ENCODE measurements around the gene ZMYM3.
"Not testable (repeated sequence)": the region's sequence is repeated elsewhere in the genome, so short reads cannot be mapped to it uniquely, and the experiment has no call there.

The ZMYM3 gene

GRCh38 chrX:71254092-71254963 is at the start of gene ZMYM3:
TSS of gene ZMYM3 (minus strand) at chrX:71254140. CDS start at chrX:71253255, 885 bp downstream.
- peak; percentile 71 for DNase-seq (ENCODE audit: low read depth)

GRCh38 chrX:71302461-71303213 is 48.7 kb upstream of the ZMYM3 start:
- DNase-seq (ENCODE audit: low read depth), result no peak

- DNase-seq (ENCODE audit: low read depth), result no peak
These were observed 47.4 kb upstream of the ZMYM3 start, which contains the start of gene ITGB1BP2 for GRCh38 chrX:71301195-71301924. TSS of gene ITGB1BP2 (plus strand) at chrX:71301750. CDS start at chrX:71301807, 57 bp downstream.

DNA sequence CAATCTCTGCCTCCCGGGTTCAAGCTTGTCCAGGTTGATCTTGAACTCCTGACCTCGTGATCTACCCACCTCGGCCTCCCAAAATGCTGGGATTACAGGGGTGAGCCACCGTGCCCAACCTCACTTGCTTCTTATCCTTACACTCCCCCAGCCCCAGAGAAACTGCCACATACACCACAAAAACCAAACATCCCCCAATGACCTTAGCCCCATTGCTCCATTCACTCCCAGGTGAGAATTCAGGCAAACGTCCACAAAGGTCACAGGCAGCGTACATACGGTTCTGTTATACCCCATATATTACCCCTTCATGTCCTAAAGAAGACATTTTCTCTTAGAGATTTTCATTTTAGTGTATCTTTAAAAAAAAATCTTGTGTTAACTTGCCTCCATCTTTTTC is 46.6 kb upstream of the ZMYM3 start:
- DNase-seq (ENCODE audit: low read depth), result not testable (repeated sequence)

- DNase-seq (ENCODE audit: low read depth), result not testable (repeated sequence)
These were observed 46.1 kb upstream of the ZMYM3 start for GRCh38 chrX:71300064-71300463.

- no peak for DNase-seq (ENCODE audit: low read depth)
These were observed 44.2 kb upstream of the ZMYM3 start for GRCh38 chrX:71298119-71298518.

DNA sequence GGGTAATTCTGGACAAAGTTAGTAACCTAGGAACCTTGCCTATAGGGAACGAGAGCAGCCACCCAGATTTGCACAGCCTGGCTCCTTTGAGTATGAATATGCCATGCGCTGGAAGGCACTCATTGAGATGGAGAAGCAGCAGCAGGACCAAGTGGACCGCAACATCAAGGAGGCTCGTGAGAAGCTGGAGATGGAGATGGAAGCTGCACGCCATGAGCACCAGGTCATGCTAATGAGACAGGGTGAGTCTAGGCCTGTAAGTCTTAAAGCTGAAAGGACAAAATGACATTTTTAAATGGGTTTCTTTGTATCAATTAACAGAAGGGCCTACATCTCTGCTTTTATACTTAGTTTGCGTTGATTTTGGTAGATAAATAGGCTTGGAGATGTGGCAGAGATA is 42.9 kb upstream of the ZMYM3 start:
- DNase-seq (ENCODE audit: low read depth), result no peak

DNA sequence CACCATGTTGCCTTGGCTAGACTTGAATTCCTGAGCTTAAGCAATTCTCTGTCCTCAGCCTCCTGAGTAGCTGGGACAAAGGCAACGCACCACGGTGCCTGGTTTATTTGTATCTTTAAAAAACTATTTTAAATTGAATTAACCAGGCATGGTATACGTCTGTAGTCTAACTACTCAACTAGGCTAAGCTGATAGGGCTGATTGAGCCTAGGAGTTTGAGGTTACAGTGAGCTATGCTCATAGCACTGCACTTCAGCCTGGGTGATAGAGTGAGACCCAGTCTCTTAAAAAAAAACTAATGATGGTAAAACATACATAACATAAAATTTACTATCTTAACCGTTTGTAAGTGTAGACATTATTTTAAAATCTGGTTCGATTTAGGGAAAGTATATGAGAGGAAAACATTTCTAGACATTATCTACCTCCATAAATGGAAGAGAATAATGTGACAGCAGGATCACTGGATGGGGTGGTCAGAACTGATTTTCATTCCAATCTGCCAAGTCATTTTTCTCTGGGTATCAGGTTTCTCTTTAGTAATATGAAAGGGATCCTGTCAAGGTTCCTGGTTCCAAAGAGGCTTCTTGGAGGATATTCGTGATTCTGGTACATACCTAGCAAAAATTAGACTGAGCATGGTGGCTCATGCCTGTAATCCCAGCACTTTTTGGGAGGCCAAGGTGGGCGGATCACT is 38.9 kb upstream of the ZMYM3 start:
- no peak for DNase-seq (ENCODE audit: low read depth)

DNA sequence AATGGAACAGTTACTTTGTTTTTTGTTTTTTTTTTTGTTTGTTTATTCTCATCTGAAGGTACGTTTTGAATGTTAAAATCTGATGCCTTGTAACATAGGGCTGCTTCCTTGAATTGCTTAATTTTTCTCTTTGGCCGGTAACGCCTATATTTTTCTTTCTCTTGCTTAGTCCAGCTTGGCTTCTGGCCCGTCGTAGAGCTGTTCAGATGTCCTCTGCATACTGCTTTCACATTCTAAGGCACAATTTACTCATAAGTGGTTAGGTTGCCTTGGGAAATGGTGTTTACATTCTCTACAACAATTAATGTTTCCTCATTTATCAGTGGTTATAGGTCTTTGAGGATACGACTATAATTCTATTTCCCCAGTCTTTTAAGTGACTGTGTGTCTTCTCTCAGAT is 37.4 kb upstream of the ZMYM3 start:
- no peak for DNase-seq (ENCODE audit: low read depth)

- DNase-seq (ENCODE audit: low read depth), result no peak
These were observed 32.0 kb upstream of the ZMYM3 start for GRCh38 chrX:71285929-71286328.

- DNase-seq (ENCODE audit: low read depth), result peak; percentile 81
These were observed 29.6 kb upstream of the ZMYM3 start, which contains the start of gene NONO for GRCh38 chrX:71283403-71284143. TSS of gene NONO (plus strand) at chrX:71283635. CDS start at chrX:71290638, 7,003 bp downstream.

DNA sequence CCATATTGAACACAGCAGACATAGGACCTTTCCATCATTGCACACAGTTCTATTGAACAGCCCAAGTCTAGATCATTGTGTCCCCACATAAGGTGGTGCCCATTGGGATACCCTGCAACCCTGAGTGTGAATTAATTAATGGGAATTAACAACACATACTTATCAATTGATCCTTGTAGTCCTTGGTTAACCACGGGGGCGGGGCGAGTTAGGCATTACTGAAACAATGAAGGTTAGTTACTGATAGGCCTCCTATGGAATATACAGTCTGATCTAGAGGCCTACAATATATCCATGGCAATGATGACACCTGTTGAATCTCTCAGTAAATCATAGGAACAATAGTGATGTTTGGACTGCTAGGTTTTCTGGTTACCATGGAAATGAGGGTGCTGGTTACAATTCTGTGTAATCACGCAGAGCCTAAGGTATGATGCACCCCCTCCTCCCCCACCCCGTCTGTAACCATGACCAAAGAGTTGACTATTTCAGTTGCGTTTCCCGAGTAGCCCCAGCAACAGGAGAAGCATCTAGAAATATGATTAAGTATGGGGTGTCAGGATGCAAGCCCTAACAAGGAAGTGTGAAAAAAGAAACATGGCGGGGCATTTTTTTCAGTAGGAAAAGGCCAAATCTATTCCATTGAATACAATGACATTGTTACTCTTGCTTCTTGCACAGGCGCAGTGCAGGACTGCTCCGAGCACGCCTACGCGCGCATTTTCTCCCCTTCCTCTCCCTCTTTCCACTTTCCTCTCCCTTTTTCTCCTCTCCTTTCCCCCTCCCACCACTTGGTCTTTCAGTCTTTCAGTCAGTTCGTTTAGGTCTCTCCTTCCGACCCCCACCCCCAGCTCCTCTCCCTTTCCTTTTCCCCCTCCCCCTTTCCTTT is 28.8 kb upstream of the ZMYM3 start:
- peak; percentile 48 for DNase-seq (ENCODE audit: low read depth)

DNA sequence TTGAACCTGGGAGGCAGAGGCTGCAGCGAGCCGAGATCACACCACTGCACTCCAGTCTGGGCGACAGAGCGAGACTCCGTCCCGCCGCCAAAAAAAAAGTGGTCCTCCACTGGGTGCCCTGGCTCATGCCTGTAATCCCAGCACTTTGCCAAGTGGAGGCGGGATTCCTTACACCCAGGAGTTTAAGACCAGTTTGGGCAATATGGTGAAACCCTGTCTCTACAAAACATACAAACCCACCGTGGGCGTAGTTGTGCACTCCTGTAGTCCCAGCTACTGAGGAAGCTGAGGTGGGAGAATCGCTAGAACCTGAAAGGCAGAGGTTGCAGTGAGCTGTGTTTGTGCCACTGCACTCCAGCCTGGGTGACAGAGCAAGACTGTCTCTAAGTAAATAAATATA is 27.4 kb upstream of the ZMYM3 start:
- not testable (repeated sequence) for DNase-seq (ENCODE audit: low read depth)

GRCh38 chrX:71272313-71272712 is 18.4 kb upstream of the ZMYM3 start:
- not testable (repeated sequence) for DNase-seq (ENCODE audit: low read depth)

DNA sequence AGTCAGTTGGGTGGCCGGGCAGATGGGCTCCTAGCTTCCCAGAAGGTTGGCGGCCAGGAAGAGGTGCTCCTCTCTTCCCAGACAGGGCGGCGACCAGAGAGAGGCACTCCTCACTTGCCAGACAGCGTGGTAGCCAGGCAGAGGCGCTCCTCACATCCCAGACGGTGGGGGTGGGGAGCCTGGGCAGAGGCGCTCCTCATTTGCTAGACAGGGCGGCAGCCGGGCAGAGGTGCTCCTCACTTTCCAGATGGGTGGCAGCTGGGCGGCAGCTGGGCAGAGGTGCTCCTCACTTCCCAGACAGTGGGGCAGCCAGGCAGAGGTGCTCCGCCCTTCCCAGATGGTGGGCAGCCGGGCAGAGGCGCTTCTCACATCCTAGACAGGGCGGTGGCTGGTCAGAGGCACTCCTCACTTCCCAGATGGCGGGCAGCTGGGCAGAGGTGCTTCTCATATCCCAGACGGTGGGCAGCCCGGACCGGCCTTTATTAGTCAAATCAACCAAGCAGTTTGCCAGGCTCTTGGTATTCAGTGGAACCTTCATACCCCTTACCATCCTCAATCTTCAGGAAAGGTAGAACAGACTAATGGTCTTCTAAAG is 16.0 kb upstream of the ZMYM3 start:
- DNase-seq (ENCODE audit: low read depth), result no peak

GRCh38 chrX:71268624-71269023 is 14.7 kb upstream of the ZMYM3 start:
- DNase-seq (ENCODE audit: low read depth), result not testable (repeated sequence)

DNA sequence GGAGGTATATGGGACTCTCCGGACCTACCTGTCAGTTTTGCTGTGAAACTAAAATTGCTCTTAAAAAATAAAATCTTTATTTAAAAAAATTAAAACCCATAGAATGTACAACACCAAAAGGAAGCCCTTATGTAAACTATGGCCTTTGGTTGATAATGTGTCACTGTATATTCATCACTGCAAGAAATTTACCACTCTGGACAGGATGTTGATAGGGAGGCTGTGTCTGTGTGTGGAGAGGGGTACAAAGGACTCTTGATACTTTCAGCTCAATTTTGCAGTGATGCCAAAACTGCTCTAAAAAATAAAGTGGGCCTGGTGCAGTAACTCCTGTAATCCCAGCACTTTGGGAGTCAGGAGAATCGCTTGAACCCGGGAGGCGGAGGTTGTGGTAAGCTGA is 2.9 kb upstream of the ZMYM3 start:
- DNase-seq (ENCODE audit: low read depth), result no peak

DNA sequence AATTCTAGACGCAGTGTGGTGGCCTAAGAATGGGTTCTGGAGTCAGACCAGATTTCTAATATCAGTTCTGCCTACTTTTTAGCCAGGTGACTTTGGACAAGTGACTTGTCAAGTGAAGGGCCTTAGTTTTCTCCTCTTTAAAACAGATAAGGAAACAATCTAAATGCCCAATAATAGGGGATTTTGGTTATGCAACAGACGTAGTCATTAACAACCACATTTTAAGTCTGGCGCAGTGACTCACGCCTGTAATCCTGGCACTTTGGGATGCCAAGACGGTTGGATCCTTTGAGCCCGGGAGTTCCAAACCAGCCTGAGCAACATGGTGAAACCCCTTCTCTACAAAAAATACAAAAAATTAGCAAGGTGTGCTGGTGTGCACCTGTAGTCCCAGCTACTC is 2.1 kb upstream of the ZMYM3 start:
- no peak for DNase-seq (ENCODE audit: low read depth)

Measured in T-helper 22 cell (primary cell).